ENCODE data around the gene ADCY10. TPM values are rescaled to one million over a fixed set of nuclear protein-coding genes. Genes with fewer than 3 reads are reported as not detected.

Gene ADCY10
- polyA plus RNA-seq, 3 donors = 0.09 TPM; not detected in 2

DNA sequence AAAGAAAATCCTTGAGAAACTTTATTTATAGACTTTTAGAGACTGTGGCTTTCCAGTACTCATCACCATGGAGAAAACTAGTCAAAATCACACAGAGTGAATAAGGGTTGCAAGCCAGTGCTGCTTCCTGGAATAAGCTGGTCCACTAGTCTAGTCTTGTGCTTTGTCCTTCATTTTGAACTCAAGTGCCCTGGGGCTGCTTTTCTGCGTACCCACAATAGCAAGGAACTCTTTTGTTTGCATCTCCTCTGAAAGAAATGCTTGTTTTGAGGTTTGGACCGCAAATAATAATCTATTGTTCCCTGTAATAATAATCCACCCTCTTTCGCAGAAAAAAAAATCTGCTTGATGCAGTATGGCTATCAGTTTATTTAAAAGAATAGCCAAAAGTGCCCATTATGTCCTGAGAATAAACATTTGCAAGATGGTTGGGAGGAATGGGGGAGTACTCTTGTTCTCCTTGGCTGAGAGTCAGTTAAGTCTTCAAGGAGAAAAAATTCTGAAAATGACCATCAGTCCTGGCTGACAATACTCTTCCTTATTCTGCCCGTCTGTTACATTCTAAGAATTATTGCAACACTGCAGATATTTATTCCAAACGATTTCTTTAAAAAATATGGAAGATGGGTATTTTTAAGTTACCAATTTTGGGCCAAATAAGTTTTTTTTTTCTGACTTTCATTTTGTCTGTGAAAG is 150.3 kb downstream of the ADCY10 start:
- H3K27ac ChIP-seq (ENCODE audit: low read depth in 1 of 2, low read length in 2 of 2) = no peak overlapping the region
- H3K4me3 ChIP-seq (replicated peaks in 1 of 3; ENCODE audit: low read depth in 2 of 3, low read length in 3 of 3) = no peak overlapping the region
- peaks cover 38% of the 10 kb centered on the region for H4K20me1 ChIP-seq (ENCODE audit: insufficient read depth, low read length)
- H3K9me3 ChIP-seq (replicated peaks in 1 of 2; ENCODE audit: control insufficient read depth in 1 of 2, insufficient read depth in 1 of 2, low read length in 2 of 2) = no peaks in the 10 kb centered on the region
- Mint-ChIP-seq H3K27me3 (ENCODE audit: low read depth in 3 of 3) (no peaks in the 10 kb centered on the region), H3K9me3 (no peaks in the 10 kb centered on the region), H3K27ac (no peak overlapping the region), H3K36me3 (peaks cover 11 to 18% of the 10 kb centered on the region in 2 donors), H3K4me1 (peaks cover 53% of the 10 kb centered on the region), H3K4me3 (no peak overlapping the region)
- intact Hi-C loops (cut with micrococcal nuclease) = no loop called here
- H3K4me2 ChIP-seq (replicated peaks; ENCODE audit: extremely low read depth, low read length, poor library complexity, severe bottlenecking) = no peak overlapping the region
- no peak overlapping the region for H3K9ac ChIP-seq (ENCODE audit: insufficient read depth, low read length, poor library complexity, severe bottlenecking)
- peak in 1 of 3 donors; percentile 4 for DNase-seq
- no CpG with 5 or more reads among the region's 5 CpGs for WGBS (ENCODE audit: insufficient coverage)
- TF ChIP-seq, protein P1, sequence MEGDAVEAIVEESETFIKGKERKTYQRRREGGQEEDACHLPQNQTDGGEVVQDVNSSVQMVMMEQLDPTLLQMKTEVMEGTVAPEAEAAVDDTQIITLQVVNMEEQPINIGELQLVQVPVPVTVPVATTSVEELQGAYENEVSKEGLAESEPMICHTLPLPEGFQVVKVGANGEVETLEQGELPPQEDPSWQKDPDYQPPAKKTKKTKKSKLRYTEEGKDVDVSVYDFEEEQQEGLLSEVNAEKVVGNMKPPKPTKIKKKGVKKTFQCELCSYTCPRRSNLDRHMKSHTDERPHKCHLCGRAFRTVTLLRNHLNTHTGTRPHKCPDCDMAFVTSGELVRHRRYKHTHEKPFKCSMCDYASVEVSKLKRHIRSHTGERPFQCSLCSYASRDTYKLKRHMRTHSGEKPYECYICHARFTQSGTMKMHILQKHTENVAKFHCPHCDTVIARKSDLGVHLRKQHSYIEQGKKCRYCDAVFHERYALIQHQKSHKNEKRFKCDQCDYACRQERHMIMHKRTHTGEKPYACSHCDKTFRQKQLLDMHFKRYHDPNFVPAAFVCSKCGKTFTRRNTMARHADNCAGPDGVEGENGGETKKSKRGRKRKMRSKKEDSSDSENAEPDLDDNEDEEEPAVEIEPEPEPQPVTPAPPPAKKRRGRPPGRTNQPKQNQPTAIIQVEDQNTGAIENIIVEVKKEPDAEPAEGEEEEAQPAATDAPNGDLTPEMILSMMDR (IDR thresholded peaks at IDR 0.05) = no peak
- H3K27me3 ChIP-seq (ENCODE audit: control insufficient read depth in 2 of 2, insufficient read depth in 2 of 2, low read length in 2 of 2) = no peaks in the 10 kb centered on the region
- peaks cover 3 to 14% of the 10 kb centered on the region in 2 donors for H3K36me3 ChIP-seq (replicated peaks in 1 of 2; ENCODE audit: control insufficient read depth in 1 of 2, insufficient read depth in 2 of 2, low read length in 2 of 2)
- peaks cover 26 to 55% of the 10 kb centered on the region in 2 donors for H3K4me1 ChIP-seq (ENCODE audit: control insufficient read depth in 1 of 2, insufficient read depth in 2 of 2, low read length in 2 of 2)
- H2AFZ ChIP-seq (ENCODE audit: insufficient read depth, low read depth, low read length, poor library complexity, severe bottlenecking) = no peak overlapping the region
- H3K79me2 ChIP-seq (ENCODE audit: insufficient read depth, low read length) = peaks cover 27% of the 10 kb centered on the region

DNA sequence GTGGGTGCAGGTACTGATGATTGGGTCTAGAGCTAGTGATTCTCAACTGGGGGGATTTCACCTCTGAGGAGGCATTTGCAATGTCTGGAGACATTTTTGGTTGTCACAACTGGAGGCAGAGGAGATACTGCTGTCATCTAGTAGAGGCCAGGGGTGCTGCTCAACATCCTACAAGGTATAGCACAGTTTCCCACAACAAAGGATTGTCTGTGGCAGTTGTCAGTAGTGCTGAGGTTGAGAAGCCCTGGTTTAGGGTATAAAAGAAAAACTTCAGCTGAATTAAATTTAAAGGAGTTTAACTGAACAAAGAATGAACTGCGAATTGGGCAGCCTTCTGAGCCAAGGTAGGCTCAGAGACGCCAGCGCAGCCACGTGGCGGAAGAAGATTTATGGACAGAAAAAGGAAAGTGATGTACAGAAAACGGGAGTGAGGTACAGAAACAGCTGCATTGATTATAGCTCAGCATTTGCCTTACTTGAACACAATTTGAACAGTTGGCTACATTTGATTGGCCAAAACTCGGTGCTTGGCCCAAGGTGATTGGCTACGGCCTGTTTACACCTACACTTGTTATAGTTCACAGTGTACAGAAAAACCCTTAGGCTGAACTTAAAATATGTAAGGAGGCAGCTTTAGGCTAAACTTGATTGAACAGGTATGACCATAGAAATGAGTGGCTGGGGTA is 151.7 kb downstream of the ADCY10 start:
- Histone ChIP-seq H3K9ac (ENCODE audit: insufficient read depth, low read length, poor library complexity, severe bottlenecking) (no peak overlapping the region), H3K9me3 (replicated peaks in 1 of 2; ENCODE audit: control insufficient read depth in 1 of 2, insufficient read depth in 1 of 2, low read length in 2 of 2) (no peaks in the 10 kb centered on the region), H4K20me1 (ENCODE audit: insufficient read depth, low read length) (peaks cover 42% of the 10 kb centered on the region), H3K4me3 (replicated peaks in 1 of 3; ENCODE audit: low read depth in 2 of 3, low read length in 3 of 3) (no peak overlapping the region), H3K79me2 (ENCODE audit: insufficient read depth, low read length) (peaks cover 38% of the 10 kb centered on the region), H3K36me3 (replicated peaks in 1 of 2; ENCODE audit: control insufficient read depth in 1 of 2, insufficient read depth in 2 of 2, low read length in 2 of 2) (peaks cover 3 to 12% of the 10 kb centered on the region in 2 donors), H3K27ac (ENCODE audit: low read depth in 1 of 2, low read length in 2 of 2) (no peak overlapping the region), H3K27me3 (ENCODE audit: control insufficient read depth in 2 of 2, insufficient read depth in 2 of 2, low read length in 2 of 2) (no peaks in the 10 kb centered on the region), H3K4me1 (ENCODE audit: control insufficient read depth in 1 of 2, insufficient read depth in 2 of 2, low read length in 2 of 2) (peaks cover 17 to 43% of the 10 kb centered on the region in 2 donors), H3K4me2 (replicated peaks; ENCODE audit: extremely low read depth, low read length, poor library complexity, severe bottlenecking) (no peak overlapping the region), H2AFZ (ENCODE audit: insufficient read depth, low read depth, low read length, poor library complexity, severe bottlenecking) (no peak overlapping the region)
- H3K36me3 Mint-ChIP-seq = peaks cover 10 to 14% of the 10 kb centered on the region in 2 donors
- no peak overlapping the region for H3K4me3 Mint-ChIP-seq
- no peaks in the 10 kb centered on the region for H3K9me3 Mint-ChIP-seq
- DNase-seq = no peak
- no peaks in the 10 kb centered on the region for H3K27me3 Mint-ChIP-seq (ENCODE audit: low read depth in 3 of 3)
- H3K4me1 Mint-ChIP-seq = peaks cover 42% of the 10 kb centered on the region
- TF ChIP-seq, protein P1 (IDR thresholded peaks at IDR 0.05) = no peak
- H3K27ac Mint-ChIP-seq = peak overlapping the region in 2 of 7 donors; percentile 26 to 78
- intact Hi-C loops (cut with micrococcal nuclease) = no loop called here
- WGBS (ENCODE audit: insufficient coverage) = 92% methylated on average over 6 of the region's 8 CpGs

Measured in CD14-positive monocyte (primary cell).